ENCODE results near the gene INHA.

Gene INHA, protein sequence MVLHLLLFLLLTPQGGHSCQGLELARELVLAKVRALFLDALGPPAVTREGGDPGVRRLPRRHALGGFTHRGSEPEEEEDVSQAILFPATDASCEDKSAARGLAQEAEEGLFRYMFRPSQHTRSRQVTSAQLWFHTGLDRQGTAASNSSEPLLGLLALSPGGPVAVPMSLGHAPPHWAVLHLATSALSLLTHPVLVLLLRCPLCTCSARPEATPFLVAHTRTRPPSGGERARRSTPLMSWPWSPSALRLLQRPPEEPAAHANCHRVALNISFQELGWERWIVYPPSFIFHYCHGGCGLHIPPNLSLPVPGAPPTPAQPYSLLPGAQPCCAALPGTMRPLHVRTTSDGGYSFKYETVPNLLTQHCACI

DNA sequence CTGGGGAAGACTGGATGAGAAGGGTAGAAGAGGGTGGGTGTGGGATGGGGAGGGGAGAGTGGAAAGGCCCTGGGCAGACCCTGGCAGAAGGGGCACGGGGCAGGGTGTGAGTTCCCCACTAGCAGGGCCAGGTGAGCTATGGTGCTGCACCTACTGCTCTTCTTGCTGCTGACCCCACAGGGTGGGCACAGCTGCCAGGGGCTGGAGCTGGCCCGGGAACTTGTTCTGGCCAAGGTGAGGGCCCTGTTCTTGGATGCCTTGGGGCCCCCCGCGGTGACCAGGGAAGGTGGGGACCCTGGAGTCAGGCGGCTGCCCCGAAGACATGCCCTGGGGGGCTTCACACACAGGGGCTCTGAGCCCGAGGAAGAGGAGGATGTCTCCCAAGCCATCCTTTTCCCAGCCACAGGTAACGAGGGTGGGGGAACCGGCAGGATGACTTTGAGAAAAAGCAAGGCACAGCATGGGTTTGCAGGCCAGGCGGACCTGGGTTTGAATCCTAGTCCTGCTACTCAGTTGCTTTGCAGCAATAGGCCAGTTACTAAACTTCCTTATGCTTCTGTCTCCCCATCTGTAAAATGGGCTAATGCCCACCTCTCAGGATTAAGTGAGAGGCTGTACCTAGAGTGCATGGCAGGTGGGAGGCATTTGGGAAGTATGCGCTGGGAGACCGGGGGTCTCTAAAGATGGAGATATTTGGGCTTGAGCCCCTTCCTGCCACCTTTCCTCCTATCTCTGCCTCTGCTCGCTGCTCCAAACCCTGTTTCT is at the start of gene INHA:
INHA (plus strand) TSS at position 74 of the 765 bp plus-strand sequence; CDS start at position 139, 65 bp downstream.
- DNase-seq (ENCODE audit: low read depth in 2 of 2) = no peak

DNA sequence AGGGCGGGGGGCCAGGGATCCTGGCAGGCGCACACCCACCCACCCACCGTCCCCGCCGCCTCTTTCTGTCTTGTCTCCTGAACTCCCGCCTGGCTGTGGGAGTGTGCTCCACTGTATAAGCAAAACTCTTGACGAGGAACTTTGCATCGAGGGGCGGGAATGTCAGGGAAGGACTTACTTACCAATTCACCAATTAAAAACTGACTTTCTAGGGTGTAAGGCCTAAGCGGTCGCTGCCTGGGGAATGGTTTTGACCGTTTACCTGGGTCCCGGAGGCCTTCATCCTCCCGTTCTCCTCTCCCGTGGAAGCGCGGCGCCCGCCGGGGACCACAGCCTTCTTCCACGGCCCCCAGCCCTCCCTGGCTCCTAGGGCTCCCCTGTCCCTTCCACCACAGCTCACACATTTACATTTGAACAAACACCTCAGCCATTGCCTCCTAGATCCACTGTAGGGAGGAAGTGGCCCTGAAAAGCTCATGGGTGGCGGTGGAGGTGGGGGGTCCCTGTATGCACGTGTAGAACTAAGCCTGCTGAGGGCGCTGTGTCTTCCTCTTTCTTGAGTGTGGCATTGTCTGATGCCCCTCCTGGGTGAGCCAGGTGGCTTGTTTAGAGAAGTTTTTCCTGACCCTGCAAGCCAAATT is 49.0 kb upstream of the INHA start:
- no peak for DNase-seq (ENCODE audit: low read depth in 2 of 2)

DNA sequence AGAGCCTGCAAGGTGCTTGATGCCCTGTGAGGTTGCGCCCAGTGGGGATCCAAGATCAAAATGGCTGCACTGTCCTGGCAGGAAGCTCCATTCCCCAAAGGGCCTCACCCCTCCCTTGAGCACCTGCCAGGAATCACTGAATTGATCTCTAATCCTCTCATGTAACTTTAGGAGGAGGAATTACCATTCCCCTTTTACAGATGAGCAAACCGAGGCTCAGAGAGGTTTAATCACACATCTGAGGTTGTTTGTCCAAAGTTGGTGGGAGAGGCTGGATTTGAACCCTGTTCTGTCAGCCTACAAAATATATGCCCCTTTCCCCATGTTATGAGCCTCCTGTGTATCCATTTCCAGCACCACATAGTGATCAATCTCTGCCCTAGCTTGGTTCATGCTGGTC is 47.3 kb upstream of the INHA start:
- DNase-seq (ENCODE audit: low read depth in 2 of 2) = no peak

DNA sequence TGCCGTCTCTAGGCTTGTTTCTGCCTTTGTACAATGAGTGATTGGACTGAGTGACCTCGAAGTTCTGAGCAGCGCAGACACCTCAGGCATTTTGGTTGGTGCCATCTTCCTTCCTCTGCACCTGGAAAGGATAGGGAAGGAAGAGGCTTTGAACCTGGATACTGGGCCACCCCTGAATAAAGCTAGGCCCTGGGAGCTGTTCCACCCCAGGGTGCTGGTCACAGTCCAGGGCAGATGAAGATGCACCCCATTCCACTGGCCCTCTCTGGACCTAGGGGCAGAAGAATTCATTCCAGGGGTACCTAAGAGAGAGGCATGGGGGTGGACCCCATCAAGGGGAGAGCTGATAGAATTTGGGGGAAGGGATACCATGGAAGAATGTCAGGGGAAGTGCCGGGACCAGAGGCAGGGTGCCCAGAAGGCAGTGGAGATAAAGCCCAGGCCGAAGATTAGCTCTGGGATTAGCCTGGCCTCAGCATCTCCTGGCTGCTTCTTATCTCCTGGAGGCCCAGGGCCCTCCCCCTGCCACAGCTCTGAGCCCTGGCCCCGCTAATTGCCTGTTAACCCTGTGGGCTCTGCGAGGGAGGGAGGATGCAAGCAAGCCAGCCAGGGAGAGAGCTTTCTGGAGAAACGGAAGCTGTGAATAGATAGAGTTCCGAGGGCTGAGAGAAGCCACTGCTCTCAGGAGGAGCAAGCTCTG is 46.4 kb upstream of the INHA start:
- DNase-seq (ENCODE audit: low read depth in 2 of 2) = no peak

DNA sequence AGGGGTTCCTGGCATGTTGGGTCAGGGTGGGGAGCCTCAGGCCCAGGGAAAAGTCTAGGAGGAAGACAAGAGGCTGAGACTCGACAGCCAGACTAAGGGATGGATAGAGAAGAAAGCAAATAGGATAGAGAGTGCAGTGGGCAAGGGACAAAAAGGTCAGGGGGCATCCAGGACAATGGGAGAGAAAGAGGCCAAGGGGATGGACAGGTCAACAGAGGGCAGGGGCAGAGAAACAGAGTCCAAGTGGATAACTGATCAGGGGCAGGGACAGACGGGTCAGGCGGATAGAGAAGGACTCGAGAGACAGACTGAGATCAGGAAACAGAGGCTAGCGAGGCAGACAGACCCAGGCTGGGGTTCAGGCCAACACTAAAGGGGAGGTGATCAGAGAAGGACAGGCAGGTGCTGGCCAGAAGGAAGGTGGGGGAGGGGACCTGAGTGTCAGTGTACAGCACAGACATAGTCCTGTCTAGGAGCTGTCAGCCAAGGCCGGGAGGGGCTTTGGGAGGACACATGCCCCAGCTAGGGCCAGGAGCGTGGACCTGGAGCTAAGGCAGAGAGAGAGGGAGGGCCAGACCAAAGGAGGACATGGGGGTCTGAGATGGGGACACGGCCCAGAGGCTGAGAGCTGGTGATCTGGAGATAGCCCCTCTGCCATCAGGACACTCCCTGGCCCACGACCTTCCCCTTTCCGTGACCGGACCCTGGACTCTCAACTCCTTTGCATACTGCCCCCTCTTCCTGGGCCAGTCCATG is 45.6 kb upstream of the INHA start:
- no peak for DNase-seq (ENCODE audit: low read depth in 2 of 2)

DNA sequence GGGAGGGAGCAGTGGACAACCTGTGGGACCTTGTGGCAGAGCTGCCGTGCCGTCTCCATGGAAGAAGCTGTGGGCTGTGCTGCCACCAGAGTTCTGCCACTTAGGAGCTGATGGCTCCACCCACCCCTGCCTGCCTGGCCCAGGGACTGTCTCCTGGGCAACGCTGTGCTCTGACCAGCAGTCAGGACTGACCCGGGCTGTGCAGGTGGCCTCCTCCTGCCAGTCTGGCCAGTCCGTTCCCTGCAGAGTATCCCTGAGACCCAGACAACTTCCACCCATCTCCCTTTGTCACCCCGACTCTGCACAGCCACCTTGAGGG is 45.1 kb upstream of the INHA start:
- no peak for DNase-seq (ENCODE audit: low read depth in 2 of 2)

DNA sequence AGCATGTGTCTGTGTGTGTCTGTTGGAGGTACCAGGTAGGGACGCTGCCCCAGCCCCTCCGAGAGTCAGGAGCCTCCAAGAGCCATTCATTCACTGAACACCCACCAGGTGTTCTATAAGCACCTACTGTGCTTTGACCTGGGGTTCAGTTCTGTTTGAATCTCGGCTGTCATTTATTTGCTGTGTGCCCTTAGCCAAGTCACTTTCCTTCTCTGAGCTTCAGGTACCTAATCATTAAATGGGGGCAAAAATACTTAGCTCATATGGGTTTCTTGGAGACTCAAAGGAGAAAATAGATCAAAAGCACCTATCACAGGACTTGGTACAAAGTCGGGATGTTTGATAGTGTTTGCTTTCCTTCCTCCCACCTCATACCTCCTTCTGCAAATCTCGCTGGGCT is 44.6 kb upstream of the INHA start:
- DNase-seq (ENCODE audit: low read depth in 2 of 2) = no peak

GRCh38 chr2:219530048-219530963 is 41.8 kb upstream of the INHA start:
- DNase-seq (ENCODE audit: low read depth in 2 of 2) = peak; percentile 68 to 70

GRCh38 chr2:219531639-219532377 is 40.3 kb upstream of the INHA start:
- no peak for DNase-seq (ENCODE audit: low read depth in 2 of 2)

- no peak for DNase-seq (ENCODE audit: low read depth in 2 of 2)
Measured at GRCh38 chr2:219532378-219532649, 39.8 kb upstream of the INHA start.

DNA sequence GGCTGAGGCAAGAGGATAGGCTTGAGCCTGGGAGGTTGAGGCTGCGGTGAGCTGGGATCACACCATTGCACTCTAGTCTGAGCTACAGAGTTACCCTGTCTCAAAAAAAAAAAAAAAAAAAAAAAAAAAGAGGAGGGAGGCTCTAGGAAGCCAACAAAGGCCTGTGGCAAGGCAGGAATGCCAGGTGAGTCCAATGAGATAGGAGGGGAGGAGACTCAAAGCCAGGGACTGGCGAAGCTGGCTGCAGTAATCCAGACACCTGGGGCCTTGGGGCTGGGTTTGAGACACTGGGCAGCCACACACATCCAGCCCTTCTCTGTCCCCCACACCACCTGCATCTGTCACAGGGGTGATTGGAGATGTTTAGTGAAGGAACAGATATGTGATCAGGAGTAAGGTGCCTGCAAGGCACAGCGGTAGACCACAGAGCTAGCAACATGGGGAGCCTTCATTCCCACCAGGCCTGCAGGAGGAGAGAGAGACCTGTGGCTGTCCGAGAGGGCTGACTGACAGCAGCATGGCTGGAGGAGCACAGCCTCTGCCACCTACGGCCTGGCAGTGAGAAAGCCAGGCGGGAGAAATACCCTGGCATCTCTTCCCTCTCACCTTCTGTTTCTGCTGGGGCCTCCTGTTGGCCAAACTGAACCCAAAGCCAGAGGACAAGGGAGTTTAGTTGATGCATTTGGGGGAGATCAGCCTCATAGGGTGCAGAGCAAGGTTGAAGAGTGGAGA is 38.0 kb upstream of the INHA start:
- no peak for DNase-seq (ENCODE audit: low read depth in 2 of 2)

GRCh38 chr2:219536425-219536824 is 35.7 kb upstream of the INHA start:
- DNase-seq (ENCODE audit: low read depth in 2 of 2) = no peak

- DNase-seq (ENCODE audit: low read depth in 2 of 2) = no peak
Measured at GRCh38 chr2:219536967-219537366, 35.1 kb upstream of the INHA start.

GRCh38 chr2:219537657-219538488 is 34.2 kb upstream of the INHA start:
- no peak for DNase-seq (ENCODE audit: low read depth in 2 of 2)

GRCh38 chr2:219538504-219538951 is 33.6 kb upstream of the INHA start:
- no peak for DNase-seq (ENCODE audit: low read depth in 2 of 2)

DNA sequence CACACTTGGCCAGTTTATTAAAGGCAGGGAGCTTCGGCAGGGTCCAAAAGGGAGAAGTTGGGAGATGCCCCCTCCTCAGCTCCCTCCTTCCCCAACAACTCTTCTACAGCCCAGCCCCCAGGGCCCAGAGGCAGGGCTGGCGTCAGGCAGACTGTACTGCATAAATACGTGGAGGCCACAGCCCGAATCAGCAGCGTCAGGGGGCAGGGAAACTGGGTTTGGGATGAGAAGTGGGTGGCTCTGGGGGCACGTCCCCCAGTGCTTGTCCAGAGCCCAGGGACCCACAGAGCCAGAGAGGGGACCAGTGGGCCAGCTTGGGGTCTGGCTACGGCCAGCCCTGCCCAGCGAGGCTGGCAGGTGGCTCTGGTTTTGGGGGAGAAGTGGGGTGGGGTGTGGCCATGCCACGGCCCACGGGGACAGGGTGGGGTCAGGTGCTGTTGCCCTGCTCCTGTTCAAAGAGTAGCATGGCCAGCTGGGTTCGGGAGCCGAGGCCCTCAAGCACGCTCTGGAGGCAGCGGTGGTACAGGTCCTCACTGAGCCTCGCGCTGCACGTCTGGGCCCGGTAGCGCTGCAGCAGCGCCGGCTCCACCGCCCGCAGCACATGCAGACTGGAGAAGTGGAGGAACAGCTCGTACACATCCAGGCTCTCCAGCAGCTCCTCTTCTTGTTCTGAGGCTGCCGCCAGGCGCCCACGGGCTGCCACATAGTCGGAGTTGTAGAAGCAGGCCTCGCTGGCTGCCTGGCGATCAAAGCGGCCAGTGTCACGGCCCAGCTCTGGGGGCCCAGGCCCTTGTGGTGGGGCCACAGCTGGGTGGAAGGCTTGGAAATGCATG is 32.9 kb upstream of the INHA start:
- DNase-seq (ENCODE audit: low read depth in 2 of 2) = no peak

DNA sequence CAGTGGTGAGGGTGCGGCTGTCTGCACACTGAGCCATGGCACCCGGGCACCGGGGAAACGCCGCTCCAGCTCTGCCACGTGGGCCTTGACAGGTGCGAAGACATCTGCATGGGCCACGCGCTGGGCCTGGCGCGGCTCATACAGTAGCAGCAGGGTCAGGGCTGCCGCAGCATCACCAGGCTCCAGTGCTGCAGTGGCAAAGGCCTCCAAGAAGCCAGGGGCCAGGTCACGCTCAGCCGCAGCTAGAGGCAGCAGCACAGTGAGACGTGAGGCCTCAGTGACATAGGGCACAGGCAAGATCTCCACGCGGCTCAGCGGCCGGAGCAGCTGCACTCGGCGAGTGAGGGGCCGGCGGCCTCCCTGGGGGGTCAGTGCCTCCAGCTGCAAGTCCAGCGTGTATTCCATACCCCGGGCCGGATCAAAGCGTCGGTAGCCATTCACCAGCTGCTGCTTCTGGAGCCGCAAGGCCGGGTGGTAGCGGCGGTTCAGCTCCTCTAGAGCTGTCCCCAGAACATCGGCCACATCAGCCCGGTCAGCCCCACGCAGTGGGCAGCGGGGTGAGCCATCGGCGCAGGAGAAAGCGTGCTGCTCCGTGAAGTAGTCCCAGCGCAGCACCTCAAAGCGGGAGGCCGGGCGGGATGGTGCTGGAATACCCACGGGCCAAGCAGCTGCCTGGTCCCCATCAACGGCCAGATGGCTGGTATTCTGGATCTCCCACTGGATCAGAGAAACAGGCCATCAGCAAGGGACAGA is 32.0 kb upstream of the INHA start:
- DNase-seq (ENCODE audit: low read depth in 2 of 2) = no peak
